ENCODE measurements around the gene PLCL1. TPM values are rescaled to one million over a fixed set of nuclear protein-coding genes. Genes with fewer than 3 reads are reported as not detected.

Gene PLCL1
- total and polyA plus RNA-seq, 2 donors (not counting 3 experiments of a cell fraction or from before 2014, with no cell fraction given) = 0.79 to 3.4 TPM

- Histone ChIP-seq H3K27ac (ENCODE audit: insufficient read depth, low read depth, low read length) (no peak overlapping the region), H3K4me1 (ENCODE audit: control insufficient read depth, extremely low read depth, insufficient read depth, low read length) (no peaks in the 10 kb centered on the region)
Measured at GRCh38 chr2:198144660-198145059, 340.3 kb downstream of the PLCL1 start.

More at GRCh38 chr2:198144660-198145059, 340.3 kb downstream of the PLCL1 start:
- no peak for DNase-seq (ENCODE audit: low read depth, low spot score)
- no TSS peak for BruUV-seq (replicated peaks)
- Histone ChIP-seq H3K36me3 (ENCODE audit: control insufficient read depth in 2 of 2, extremely low read depth in 1 of 2, insufficient read depth in 2 of 2, low read length in 2 of 2) (no peaks in the 10 kb centered on the region), H2AFZ (ENCODE audit: low read depth, low read length) (no peak overlapping the region), H3K9me3 (replicated peaks; ENCODE audit: control insufficient read depth, insufficient read depth, low read length) (no peaks in the 10 kb centered on the region), H3K4me3 (replicated peaks in 1 of 3; ENCODE audit: insufficient read depth in 1 of 3, low read depth in 1 of 3, low read length in 3 of 3) (no peak overlapping the region), H4K20me1 (replicated peaks; ENCODE audit: control insufficient read depth, extremely low read depth, insufficient read depth, low read length) (no peaks in the 10 kb centered on the region), H3K4me2 (ENCODE audit: insufficient read depth, low read length) (no peak overlapping the region), H3K9me1 (replicated peaks; ENCODE audit: control insufficient read depth, extremely low read depth, insufficient read depth, low read length) (no peaks in the 10 kb centered on the region), H3K27me3 (ENCODE audit: control insufficient read depth in 2 of 2, insufficient read depth in 2 of 2, low read length in 2 of 2) (no peaks in the 10 kb centered on the region), H3K79me2 (ENCODE audit: control insufficient read depth, insufficient read depth, low read length) (no peaks in the 10 kb centered on the region), H3K9ac (replicated peaks; ENCODE audit: extremely low read depth, insufficient read depth, low read length) (no peak overlapping the region)
- intact Hi-C loops (cut with micrococcal nuclease) (no loop called here), dilution Hi-C loops (cut with MboI; ENCODE audit: extremely low pct_ligation_motif_present, low sequenced_read_pairs) (no loop called here)
- TF ChIP-seq POLR2AphosphoS5 (IDR thresholded peaks at IDR 0.05; ENCODE audit: insufficient read depth, low read depth, low read length) (no peak), CTCF (IDR thresholded peaks at IDR 0.05; ENCODE audit: extremely low read depth in 1 of 2, insufficient read depth in 1 of 2, low read depth in 1 of 2, low read length in 2 of 2) (no peak), GATA2 (IDR thresholded peaks at IDR 0.05; ENCODE audit: insufficient read depth, insufficient read length, low read depth, low read length) (no peak), MYC (IDR thresholded peaks at IDR 0.05; ENCODE audit: low read depth, low read length) (no peak), POLR2A (IDR thresholded peaks at IDR 0.05; ENCODE audit: low read depth, low read length) (no peak), MAX (IDR thresholded peaks at IDR 0.05; ENCODE audit: insufficient read depth, insufficient read length) (no peak), FOS (IDR thresholded peaks at IDR 0.05; ENCODE audit: borderline replicate concordance, insufficient read depth, low read length) (no peak), JUN (IDR thresholded peaks at IDR 0.05; ENCODE audit: borderline replicate concordance, insufficient read depth, insufficient read length, low read depth) (no peak), EZH2 (IDR thresholded peaks at IDR 0.05; ENCODE audit: borderline replicate concordance, low read depth, low read length, severe bottlenecking) (no peak)
- FAIRE-seq = no peak
- POLR2A ChIA-PET = no interaction called here
- CTCF ChIA-PET = interaction anchor here (1.1 kb wide), 1 partner anchor 152 kb away, joined by 3 read pairs; no protein-coding TSS in a partner anchor
